GM10266 (cell line): ENCODE data around the gene S1PR1.
"Not testable (repeated sequence)": the region's sequence is repeated elsewhere in the genome, so short reads cannot be mapped to it uniquely, and the experiment has no call there.

Experiments used
- DNase-seq: peaks from one replicate; pipeline ENCODE4 v3.0.0; 2012; ENCODE audit errors: extremely low spot score
- TF ChIP-seq, protein P1 (sequence below): IDR thresholded peaks from 2 replicates; pipeline ENCODE4 v1.5.1; 2012; ENCODE audit warnings: mild to moderate bottlenecking, low read depth; ENCODE audit not compliant: control insufficient read depth, insufficient read depth; ENCODE audit errors: missing control alignments

S1PR1 gene

DNA sequence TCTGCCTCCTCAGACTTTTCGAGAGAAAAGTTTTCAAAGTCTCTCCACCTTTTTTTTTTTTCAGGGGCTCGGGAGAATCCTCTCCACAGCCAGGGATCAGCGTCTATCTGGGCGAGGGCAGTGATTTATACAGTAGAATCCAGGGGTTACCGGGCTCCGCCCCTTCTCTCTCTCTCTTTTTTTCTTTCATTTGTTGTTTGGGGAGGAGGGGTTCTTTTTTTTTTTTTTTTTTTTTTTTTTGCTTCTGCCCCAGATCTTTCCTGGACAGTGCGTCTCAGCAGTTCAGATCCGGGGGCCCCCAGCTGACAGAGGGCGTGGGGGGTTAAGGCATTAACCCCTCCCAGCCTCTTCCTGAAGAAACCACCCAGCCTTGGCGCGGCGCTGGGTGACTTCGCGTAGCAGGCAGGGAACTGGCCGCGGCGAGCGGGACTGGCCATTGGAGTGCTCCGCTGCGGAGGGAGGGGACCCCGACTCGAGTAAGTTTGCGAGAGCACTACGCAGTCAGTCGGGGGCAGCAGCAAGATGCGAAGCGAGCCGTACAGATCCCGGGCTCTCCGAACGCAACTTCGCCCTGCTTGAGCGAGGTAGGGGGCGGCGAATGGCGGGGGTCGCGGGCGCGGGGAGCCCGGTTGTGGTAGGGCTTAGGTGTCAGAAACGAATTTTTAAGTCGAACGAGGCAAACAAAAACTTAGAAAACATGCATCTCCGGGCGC, at the start of gene S1PR1:
TSS of gene S1PR1 (plus strand) at position 504 of the 713 bp plus-strand sequence. CDS start 1,966 bp downstream, outside the sequence.
- TF ChIP-seq, protein P1, sequence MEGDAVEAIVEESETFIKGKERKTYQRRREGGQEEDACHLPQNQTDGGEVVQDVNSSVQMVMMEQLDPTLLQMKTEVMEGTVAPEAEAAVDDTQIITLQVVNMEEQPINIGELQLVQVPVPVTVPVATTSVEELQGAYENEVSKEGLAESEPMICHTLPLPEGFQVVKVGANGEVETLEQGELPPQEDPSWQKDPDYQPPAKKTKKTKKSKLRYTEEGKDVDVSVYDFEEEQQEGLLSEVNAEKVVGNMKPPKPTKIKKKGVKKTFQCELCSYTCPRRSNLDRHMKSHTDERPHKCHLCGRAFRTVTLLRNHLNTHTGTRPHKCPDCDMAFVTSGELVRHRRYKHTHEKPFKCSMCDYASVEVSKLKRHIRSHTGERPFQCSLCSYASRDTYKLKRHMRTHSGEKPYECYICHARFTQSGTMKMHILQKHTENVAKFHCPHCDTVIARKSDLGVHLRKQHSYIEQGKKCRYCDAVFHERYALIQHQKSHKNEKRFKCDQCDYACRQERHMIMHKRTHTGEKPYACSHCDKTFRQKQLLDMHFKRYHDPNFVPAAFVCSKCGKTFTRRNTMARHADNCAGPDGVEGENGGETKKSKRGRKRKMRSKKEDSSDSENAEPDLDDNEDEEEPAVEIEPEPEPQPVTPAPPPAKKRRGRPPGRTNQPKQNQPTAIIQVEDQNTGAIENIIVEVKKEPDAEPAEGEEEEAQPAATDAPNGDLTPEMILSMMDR = no peak
- DNase-seq = peak; percentile 16

DNA sequence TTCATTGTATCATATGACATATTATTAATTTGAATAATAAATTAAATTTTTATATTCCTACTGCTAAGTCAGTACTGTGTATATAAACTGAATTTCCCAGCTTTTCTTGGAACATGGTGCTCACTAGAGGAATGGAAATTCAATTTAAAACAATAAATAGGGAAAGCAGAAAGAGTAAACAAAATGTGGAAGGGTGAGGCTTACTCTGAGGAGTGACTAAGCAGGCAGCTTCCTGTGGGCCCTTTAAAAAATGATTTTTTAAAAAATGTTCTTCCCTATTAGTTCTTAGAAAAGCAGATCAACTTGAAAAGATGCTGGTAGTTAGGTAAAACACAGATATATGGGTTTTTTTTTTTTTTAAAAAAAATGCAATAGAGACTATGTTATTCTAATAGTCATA, 49.5 kb upstream of the S1PR1 start:
- no peak for DNase-seq
- TF ChIP-seq, protein P1 = no peak

DNA sequence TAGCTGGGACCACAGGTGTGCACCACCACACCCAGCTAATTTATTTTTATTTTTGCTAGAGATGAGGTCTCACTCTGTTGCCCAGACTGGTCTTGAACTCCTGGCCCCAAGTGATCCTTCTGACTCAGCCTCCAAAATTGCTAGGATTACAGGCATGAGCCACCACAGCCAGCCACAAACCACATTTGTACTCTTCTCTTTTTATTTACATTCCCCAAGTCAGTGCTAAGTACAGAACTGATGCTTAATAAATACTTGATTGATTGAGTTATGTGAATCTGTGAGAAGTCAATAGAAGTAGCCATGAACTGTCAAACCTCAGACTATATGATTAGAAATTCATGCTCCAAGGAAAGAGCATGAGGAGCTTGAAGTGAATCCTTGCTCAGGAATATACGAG, 48.5 kb upstream of the S1PR1 start:
- DNase-seq = no peak
- TF ChIP-seq, protein P1 = no peak

DNA sequence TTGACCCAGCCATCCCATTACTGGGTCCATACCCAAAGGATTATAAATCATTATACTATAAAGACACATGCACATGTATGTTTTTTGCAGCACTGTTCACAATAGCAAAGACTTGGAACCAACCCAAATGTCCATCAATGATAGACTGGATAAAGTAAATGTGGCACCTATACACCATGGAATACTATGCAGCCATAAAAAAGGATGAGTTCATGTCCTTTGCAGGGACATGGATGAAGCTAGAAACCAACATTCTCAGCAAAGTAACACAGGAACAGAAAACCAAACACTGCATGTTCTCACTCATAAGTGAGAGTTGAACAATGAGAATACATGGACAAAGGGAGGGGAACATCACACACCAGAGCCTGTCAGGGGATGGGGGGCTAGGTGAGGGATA, 47.9 kb upstream of the S1PR1 start:
- DNase-seq = not testable (repeated sequence)

DNA sequence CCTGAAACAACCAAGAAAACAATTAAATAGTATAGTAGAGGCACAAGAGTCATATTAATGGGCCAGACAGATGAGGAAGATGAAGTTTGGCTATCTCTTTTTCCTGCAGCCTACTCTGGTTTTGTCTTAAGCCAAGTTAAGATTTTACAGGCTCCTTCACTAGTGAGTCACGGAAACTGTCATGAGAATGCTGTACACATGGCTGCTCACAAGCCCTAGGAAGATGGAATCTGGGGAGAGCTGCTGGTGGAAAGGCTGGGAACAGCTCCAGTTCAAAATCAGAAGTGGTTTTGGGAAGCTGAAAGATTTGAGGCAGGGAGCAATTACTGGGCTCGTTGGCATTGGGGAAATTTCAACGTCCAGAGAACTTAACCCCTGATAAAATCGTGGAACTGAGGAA, 46.4 kb upstream of the S1PR1 start:
- TF ChIP-seq, protein P1 = no peak
- no peak for DNase-seq

DNA sequence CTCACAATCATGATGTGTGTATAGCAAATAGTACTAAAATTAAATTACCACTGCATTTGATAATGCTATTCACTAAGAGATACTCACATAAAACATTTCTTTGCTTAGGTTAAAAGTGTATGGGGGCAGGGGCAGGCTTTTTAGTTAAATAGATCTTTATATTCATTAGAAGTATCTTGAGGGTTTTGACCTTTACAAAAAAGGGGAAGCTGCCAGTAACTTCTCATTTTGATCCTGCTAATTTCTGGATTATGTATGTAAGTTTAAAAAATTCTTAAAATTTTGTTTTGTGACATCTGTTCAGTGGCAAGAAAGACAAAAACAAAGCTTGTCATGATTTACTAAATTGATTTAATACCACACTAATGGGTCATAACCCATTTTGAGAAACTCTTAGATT, 45.8 kb upstream of the S1PR1 start:
- DNase-seq = no peak
- TF ChIP-seq, protein P1 = no peak

DNA sequence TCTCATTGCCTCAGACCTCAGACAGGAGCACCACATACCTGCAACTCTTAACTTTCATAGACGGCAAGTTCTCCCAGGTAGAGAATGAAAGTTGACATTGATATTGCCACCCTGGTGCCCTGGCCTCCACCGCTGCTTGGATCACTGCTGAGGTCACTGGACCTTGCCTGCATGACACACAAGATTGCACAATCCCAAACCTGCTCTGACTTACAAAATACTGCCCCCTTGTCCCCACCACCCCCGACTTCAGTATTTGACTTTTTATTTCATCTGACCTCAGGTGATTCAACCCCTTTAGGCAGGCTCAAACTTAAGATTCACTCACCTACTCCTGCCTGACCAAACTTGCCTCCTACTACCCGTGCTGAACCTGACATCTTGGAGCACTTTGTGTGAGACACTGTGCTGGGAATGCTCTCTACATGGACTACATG, 43.1 kb upstream of the S1PR1 start:
- TF ChIP-seq, protein P1 = no peak
- DNase-seq = no peak

DNA sequence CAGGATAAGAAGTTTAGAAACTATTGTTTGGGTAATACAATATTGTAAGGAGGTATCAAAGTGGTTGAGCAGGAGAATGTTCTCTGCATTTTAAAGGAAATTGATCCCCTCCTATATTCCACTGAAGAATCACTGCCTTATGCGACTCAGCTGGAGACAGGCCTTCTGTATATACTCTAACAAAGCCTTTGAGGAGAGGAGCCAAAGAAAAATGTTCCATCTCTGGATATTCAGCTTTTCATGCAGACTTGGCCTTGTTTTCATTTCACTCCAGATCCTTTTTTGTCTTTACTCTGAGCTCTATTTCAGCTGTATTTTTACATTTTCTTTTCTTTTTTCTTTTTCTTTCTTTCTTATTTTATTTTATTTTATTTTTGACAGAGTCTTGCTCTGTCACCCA, 42.1 kb upstream of the S1PR1 start:
- TF ChIP-seq, protein P1 = no peak
- no peak for DNase-seq
